GM18511 (cell line): ENCODE measurements around the gene ACSL3.
"Not testable (repeated sequence)": the region's sequence is repeated elsewhere in the genome, so short reads cannot be mapped to it uniquely, and the experiment has no call there.

Source experiments
- ATAC-seq: cut with Tn5 transposase; IDR thresholded peaks from one replicate; pipeline ENCODE4 v1.9.1; 2021; ENCODE audit warnings: mild to moderate bottlenecking, moderate library complexity; ENCODE audit not compliant: unreplicated experiment

ACSL3 gene

DNA sequence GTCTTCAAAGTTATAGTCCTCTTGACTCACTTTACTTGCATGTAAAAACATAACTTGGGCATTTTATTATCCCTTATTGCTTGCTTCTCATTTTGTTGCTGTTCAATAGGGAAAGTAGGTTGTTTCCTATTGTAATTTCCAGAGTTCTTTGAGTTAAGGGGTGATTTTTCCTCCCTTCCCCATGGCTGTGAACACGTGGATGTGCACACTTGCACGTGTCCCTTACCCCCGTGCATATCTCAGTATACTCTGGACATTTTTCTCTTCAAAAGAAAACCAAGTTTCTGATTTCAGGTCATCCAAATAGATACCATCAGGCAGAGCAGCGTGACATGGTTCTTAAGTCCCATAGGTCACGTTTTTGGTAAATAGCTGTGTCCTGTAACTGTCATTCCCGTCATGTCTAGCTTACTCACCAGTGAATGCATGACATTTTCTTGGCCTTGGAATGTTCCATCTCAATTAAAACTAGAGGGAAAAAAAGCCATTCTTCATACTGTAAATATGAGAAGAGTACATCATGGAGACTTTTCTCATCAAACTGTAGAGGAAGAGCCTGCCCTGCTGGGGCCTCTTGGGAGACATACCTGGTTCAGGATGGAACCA, 107.8 kb downstream of the ACSL3 start:
- ATAC-seq: no peak

- ATAC-seq: no peak
These were observed 108.7 kb downstream of the ACSL3 start for GRCh38 chr2:222969491-222969890.

DNA sequence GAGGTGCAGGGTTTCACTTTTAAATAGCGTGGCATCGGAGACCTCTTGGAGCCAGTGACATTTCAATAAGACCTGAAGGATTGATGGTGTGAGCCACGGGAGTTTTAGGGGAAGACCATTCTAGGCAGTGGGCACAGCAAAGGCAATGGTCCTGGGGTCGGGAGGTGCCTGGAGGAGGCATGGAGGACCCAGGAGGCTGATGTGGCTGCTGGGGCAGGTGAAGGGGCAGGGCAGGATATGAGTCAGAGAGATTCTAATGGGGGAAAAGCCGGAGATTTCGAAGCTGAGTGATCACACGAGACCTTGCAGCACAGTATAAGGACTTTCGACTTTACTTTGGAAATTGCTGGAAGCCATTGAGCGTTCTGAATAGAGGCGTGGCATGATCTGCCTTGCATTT, 111.6 kb downstream of the ACSL3 start:
- no peak for ATAC-seq

DNA sequence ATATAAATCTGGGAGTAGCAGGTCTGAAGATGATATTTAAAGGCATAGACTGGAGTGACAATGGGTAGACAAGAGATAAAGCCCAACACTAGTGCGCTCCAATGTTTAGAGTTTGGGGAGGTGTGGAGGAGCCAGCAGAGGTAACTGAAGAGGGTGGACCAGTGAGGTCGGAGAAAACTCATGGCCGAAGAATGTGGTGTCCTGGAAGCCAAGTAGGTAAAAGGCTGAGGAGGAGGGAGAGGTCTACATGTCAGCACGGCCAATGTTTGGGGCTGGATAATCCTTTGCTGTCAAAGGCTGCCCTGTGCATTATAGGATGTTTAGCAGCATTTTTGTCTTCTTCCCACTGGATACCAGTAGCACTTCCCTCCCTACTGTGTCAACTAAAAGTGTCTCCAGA, 112.4 kb downstream of the ACSL3 start:
- ATAC-seq: no peak

DNA sequence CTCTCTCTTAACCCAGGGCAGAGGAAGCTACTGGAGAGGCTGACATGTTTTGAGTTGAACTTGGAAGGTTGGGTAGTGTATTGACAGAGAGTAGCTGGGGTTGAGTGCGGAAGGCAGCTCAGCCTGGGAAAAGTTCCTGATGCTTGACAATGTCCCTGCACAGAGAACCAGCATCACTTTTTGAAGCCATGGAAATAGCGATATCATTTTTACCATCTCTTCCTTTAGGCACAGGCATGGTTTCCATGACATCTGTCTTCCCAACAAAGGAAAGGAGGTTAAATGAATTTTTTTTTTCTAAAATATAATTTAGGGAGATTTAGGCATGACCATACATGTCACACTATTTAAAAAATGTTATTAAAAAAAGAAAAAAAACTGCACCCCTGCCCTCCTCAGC, 112.9 kb downstream of the ACSL3 start:
- ATAC-seq: no peak

GRCh38 chr2:222976521-222977061, 115.8 kb downstream of the ACSL3 start:
- no peak for ATAC-seq

- no peak for ATAC-seq
These were observed 116.3 kb downstream of the ACSL3 start for GRCh38 chr2:222977121-222977520.

GRCh38 chr2:222978850-222979249, 118.0 kb downstream of the ACSL3 start:
- ATAC-seq: no peak

DNA sequence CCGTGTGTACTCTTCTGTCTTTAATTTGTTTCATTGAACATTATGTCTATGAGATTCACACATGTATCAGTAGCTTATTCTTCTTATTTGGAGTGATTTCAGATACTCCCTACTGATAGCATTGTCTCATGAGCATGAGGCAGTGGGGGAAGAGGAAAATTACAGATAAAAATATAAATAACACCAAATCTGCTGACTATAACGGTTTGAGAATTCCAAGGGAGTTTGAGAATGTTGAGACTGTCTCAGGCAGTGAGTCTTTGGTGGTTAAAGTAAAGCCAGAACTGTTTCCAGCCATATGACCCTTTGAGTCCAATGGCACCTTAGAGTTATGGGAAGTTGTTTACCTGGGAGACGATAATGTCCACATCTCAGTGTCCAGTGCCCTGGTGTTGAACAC, 118.6 kb downstream of the ACSL3 start:
- ATAC-seq: no peak

DNA sequence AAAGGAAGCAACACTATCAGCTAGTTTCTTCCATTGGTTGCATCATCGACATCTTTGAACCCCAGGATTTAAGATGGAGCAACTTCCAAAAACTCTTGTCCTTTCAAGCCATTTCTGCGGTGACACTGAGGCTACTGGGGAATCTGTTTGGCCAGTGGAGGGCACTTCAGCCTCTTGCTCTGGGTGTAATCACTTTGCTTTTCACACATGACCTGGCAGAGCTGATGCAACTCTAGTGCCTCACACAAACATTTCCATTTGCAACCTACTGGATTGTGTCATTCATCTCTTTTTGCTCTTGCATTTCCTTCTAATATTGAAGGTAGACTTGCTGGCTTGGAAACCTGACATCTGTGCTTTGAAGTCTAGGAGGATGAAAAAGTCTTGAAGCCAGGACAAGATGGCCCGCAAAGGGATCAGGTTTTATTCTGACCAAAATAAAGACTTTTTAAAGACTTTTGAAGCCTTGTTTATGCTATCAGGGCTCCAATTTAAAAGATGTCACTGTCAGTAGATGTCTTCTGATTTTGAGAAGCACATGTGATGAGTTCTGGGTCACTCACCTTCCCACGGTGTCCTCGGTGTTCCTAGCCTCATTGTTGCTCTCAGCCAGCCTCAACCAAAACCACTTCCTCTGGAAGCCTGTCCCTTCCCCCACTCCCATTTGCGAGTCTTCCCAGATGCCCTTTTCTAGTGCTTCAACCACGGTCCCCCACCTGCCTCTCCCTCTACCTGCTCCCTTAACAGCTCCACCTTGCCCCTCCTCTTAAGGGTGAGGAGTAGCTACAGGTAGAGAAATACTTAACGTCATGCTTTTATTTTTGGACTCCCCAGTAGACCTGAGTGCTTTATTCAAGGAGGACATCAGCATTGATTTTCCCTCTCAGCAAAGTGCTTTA, 121.4 kb downstream of the ACSL3 start:
- ATAC-seq: peak; percentile 91

GRCh38 chr2:222982909-222983265, 122.1 kb downstream of the ACSL3 start:
- no peak for ATAC-seq

DNA sequence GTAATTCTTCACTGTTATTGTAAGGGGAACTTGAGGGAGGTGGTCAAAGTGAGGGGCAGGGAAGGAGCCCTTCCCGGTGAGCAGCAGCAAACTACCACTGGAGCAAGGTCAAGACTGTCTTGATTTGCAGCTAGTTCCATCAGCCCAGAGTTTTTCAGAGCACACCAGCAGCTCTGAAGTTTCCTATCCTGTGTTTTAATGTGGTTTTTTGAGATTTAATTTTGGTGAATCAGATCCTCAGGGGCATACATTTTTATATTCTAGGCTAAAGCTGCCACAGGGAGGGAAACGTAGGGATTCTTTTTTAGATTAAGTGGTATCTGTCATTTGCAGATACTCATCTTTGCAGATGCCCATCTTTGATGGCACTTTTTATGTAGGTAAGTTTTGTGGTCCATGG, 124.1 kb downstream of the ACSL3 start:
- no peak for ATAC-seq

DNA sequence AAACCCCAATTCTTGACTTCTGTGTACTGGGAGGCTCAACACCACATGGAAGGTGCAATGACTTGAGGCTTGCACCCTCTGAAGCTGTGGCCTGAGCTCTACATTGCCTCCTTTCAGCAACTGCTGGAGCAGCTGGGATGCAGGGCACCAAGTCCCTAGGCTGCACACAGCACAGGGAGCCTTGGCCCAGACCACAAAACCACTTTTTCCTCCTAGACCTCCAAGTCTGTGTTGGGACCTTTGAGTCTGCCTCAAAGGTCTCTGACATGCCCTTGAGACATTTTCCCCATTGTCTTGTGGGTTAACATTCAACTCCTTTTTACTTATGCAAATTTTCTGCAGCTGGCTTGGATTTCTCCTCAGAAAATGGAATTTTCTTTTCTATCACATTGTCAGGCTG, 128.6 kb downstream of the ACSL3 start:
- ATAC-seq: no peak

DNA sequence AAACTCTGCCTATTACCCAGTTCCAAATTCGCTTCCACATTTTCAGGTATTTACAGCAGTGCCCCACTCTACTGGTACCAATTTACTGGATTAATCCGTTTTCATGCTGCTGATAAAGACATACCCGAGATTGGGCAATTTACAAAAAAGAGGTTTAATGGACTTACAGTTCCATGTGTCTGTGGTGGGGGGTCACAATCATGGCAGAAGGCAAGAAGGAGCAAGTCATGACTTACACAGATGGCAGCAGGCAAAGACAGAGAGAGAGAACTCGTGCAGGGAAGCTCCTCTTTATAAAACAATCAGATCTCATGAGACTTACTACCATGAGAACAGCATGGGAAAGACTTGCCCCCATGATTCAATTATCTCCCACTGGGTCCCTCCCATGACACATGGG, 129.4 kb downstream of the ACSL3 start:
- ATAC-seq: not testable (repeated sequence)

DNA sequence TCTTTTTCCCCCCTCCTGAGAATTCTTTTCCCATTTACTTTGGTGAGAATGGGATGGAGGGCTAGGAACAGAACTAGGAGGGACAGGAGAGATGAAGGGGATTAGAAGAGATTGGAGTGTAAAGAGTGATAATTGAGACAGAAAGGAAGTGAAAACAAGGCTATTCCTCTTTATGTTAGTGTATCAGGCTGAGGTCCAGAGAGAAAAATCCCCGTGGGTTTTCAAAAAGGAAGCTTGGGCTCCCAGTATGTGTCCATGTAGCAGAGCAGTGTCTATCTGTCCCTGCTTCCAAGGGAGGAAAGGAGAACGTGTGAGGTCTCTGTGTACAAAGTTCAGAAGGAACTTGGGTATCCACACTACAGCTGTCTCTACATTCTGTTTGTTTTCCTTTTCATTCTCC, 131.3 kb downstream of the ACSL3 start:
- ATAC-seq: no peak
